ENCODE data around the gene CCDC78. TPM values are rescaled to one million over a fixed set of nuclear protein-coding genes. Genes with fewer than 3 reads are reported as not detected.
A peak's percentile ranks its signal among the peaks of the same experiment; 100 is the strongest.

Gene CCDC78
- total RNA-seq, 2 experiments from 2014 or later, result 1.2 to 2.7 TPM

GRCh38 chr16:680625-680945 is 45.7 kb downstream of the CCDC78 start:
- H3K4me3 Mint-ChIP-seq, result peak overlapping the region; percentile 83
- H3K27ac Mint-ChIP-seq, result peak overlapping the region; percentile 70
- H3K36me3 Mint-ChIP-seq (ENCODE audit: low read depth), result peaks cover 19% of the 10 kb centered on the region
- H3K4me1 ChIP-seq (ENCODE audit: insufficient read depth, low read length), result peaks cover 74% of the 10 kb centered on the region
- peak overlapping the region; percentile 76 for H3K4me3 ChIP-seq (ENCODE audit: low read length)
- ChIA-PET CTCF (no interaction called here), POLR2A (interaction anchor here (0.7 to 4.8 kb wide), 14 partner anchors 9 to 1525 kb away, joined by 3 to 55 read pairs (median 4); partner anchors contain the start of genes ANTKMT, METTL26, MLST8 and RHOT2)
- peaks cover 20% of the 10 kb centered on the region for H3K4me1 Mint-ChIP-seq (ENCODE audit: low read depth)
- TF ChIP-seq CTCF (IDR thresholded peaks at IDR 0.05), result no peak
- intact Hi-C loops (cut with DNase I, micrococcal nuclease), result no loop called here
- peaks cover 18% of the 10 kb centered on the region for H3K36me3 ChIP-seq (ENCODE audit: insufficient read depth, low read length)
- peaks cover 5% of the 10 kb centered on the region in 2 experiments for H3K27me3 ChIP-seq (ENCODE audit: control insufficient read depth in 1 of 2, insufficient read depth in 2 of 2, low read length in 2 of 2)
- no peak for DNase-seq
- no peak for ATAC-seq (ENCODE audit: poor library complexity)
- H3K27ac ChIP-seq (ENCODE audit: low read depth in 1 of 2, low read length in 2 of 2), result peak overlapping the region; percentile 41 to 53
- no peaks in the 10 kb centered on the region for H3K27me3 Mint-ChIP-seq
- no peaks in the 10 kb centered on the region for H3K9me3 ChIP-seq (ENCODE audit: control insufficient read depth in 1 of 2, insufficient read depth in 1 of 2, low read length in 2 of 2)
- no peaks in the 10 kb centered on the region for H3K9me3 Mint-ChIP-seq

GRCh38 chr16:679814-680624 is 46.2 kb downstream of the CCDC78 start, which contains the start of gene STUB1:
STUB1 (plus strand) TSS chr16:680410; CDS start chr16:680526, 116 bp downstream.
- Histone ChIP-seq H3K27me3 (ENCODE audit: control insufficient read depth in 1 of 2, insufficient read depth in 2 of 2, low read length in 2 of 2) (peaks cover 6 to 9% of the 10 kb centered on the region in 2 experiments), H3K4me3 (ENCODE audit: low read length) (peak within 1 kb of the TSS; percentile 76), H3K4me1 (ENCODE audit: insufficient read depth, low read length) (peaks cover 73% of the 10 kb centered on the region), H3K36me3 (ENCODE audit: insufficient read depth, low read length) (peaks cover 18% of the 10 kb centered on the region), H3K27ac (ENCODE audit: low read depth in 1 of 2, low read length in 2 of 2) (peak within 1 kb of the TSS; percentile 41 to 91), H3K9me3 (ENCODE audit: control insufficient read depth in 1 of 2, insufficient read depth in 1 of 2, low read length in 2 of 2) (no peaks in the 10 kb centered on the region)
- Mint-ChIP-seq H3K27ac (peak within 1 kb of the TSS; percentile 70), H3K9me3 (no peaks in the 10 kb centered on the region), H3K27me3 (no peaks in the 10 kb centered on the region), H3K4me1 (ENCODE audit: low read depth) (peaks cover 23% of the 10 kb centered on the region), H3K4me3 (peak within 1 kb of the TSS; percentile 86), H3K36me3 (ENCODE audit: low read depth) (peaks cover 19% of the 10 kb centered on the region)
- DNase-seq (peak; percentile 75 to 97 (median 85)), ATAC-seq (ENCODE audit: poor library complexity) (peak; percentile 63)
- CTCF ChIA-PET, result no interaction called here
- no peak for TF ChIP-seq CTCF (IDR thresholded peaks at IDR 0.05)
- intact Hi-C loops (cut with DNase I, micrococcal nuclease), result no loop called here
- POLR2A ChIA-PET, result interaction anchor here (0.7 to 4.8 kb wide), 17 partner anchors 9 to 1525 kb away, joined by 3 to 55 read pairs (median 4); partner anchors contain the start of genes ANTKMT, METTL26, MLST8 and RHOT2

- H3K9me3 ChIP-seq (ENCODE audit: control insufficient read depth in 1 of 2, insufficient read depth in 1 of 2, low read length in 2 of 2), result no peaks in the 10 kb centered on the region
- no peaks in the 10 kb centered on the region for H3K9me3 Mint-ChIP-seq
- peak overlapping the region; percentile 72 for H3K4me3 ChIP-seq (ENCODE audit: low read length)
- peaks cover 23% of the 10 kb centered on the region for H3K36me3 Mint-ChIP-seq (ENCODE audit: low read depth)
- H3K27me3 ChIP-seq (ENCODE audit: control insufficient read depth in 1 of 2, insufficient read depth in 2 of 2, low read length in 2 of 2), result peaks cover 8 to 12% of the 10 kb centered on the region in 2 experiments
- TF ChIP-seq CTCF (IDR thresholded peaks at IDR 0.05), result no peak
- H3K4me1 Mint-ChIP-seq (ENCODE audit: low read depth), result peaks cover 26% of the 10 kb centered on the region
- H3K27ac Mint-ChIP-seq, result peak overlapping the region; percentile 64
- ChIA-PET POLR2A (interaction anchor here (1.0 to 4.8 kb wide), 5 partner anchors 9 to 42 kb away, joined by 3 to 55 read pairs (median 7); partner anchors contain the start of genes RHOT2 and WDR24), CTCF (interaction anchor here (1.2 kb wide), 1 partner anchor 11 kb away, joined by 3 read pairs; the partner anchor contains the start of gene RHOT2)
- peaks cover 18% of the 10 kb centered on the region for H3K36me3 ChIP-seq (ENCODE audit: insufficient read depth, low read length)
- intact Hi-C loops (cut with DNase I, micrococcal nuclease), result no loop called here
- H3K27me3 Mint-ChIP-seq, result no peaks in the 10 kb centered on the region
- ATAC-seq (ENCODE audit: poor library complexity) (peak; percentile 3), DNase-seq (peak in 6 of 14 experiments; percentile 38 to 79 (median 52))
- H3K4me3 Mint-ChIP-seq, result peak overlapping the region; percentile 87
- H3K27ac ChIP-seq (ENCODE audit: low read depth in 1 of 2, low read length in 2 of 2), result peak overlapping the region in 1 of 2 donors; percentile 24
- peaks cover 68% of the 10 kb centered on the region for H3K4me1 ChIP-seq (ENCODE audit: insufficient read depth, low read length)
Observed at GRCh38 chr16:678858-679813, 47.1 kb downstream of the CCDC78 start.
